ENCODE data around the gene PRODH2.

Gene PRODH2

DNA sequence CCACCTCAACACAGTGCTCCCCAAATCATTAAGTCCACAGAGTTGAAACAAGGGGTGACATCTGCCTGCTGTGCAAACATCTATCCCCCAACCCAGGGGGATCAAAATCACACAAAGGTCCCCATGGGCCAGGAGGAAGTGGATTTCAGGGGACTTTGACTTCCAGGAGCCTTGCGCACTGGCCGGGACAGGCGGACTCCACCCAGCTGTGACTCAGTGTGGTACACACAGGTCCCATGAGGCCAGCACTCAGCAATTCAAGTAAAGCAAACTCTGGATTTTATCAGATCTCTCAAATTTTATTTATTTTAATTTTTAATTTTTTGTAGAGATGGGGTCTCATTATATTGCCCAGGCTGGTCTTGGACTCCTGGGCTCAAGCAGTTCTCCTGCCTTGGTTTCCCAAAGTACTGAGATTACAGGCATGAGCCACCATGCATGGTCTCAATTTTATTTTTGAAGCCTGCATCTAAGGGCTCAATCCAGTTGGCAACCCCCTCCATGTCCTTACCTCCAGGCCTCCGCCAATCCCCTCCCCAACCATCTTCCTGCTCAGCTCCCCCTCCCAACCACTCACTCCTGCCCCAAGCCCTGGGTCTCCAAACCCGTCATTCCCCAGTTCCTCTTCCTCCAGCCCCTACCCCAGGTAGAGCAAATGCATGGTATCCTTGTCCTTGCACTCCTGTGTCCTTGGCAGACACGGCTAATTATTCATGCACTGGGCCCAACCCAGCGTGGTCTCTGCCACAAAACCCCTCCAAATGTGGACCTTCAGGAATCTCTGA is 19.1 kb downstream of the PRODH2 start:
- no peak for DNase-seq

DNA sequence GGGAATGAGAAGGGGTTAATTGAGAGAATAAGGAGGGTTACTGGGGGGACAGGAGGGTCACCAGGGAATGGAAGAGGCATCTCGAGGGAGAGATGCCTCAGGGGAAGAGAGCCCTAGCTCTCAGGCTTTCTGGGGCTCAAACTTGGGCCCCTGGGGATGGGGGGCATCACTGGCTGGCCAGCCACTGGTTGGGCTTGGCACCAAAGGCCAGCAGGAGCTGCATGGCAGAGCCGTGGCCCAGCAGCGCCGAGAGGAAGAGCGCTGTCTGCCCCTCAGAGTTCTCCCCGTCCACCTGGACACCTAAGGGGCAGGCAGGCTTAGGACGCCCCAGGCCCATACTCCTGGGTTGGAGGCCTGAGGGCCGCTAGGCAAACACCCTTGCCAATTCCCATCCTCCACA is 19.8 kb downstream of the PRODH2 start:
- DNase-seq = no peak

DNA sequence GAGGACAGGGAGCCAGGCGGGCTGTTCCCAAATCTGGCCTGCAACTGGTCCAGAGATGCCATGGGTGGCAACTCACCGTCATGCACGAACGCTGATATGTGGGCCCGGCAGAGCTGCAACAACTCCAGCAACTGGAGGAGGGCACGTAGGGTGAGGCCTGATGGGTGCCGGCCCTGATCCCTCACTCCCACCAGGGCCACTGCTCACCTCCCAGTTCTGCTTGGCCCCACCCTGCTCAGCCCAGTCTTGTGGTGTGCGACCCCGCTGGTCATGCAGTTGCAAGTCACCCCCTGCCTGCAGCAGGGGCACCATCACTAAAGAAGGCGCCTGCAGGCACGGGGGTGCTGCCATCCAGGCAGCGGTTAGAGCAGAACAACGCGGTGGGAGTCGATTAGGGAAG is 20.3 kb downstream of the PRODH2 start:
- no peak for DNase-seq

DNA sequence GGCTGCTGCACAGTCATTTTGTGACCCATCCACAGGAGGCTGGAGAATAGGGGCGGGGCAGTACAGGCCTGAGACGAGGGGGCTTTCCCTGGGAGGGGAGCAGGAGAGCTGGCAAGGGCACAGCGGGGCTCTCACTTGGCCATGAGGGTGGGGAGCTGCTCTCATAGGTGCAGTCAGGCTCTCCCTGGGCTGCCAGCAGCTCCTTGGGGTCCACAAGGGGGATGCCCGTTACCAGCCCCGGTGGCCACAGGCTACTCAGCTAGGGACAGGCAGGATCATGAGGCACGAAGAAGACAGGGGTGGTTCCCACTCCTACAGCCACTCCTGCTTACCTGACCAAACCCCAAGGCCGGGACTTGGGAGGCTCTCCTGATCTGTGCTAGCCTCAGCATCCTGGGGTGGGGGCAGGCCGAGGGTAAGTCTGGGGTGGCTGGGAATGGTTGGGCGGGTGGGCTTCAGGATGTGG is 20.8 kb downstream of the PRODH2 start:
- DNase-seq = no peak

DNA sequence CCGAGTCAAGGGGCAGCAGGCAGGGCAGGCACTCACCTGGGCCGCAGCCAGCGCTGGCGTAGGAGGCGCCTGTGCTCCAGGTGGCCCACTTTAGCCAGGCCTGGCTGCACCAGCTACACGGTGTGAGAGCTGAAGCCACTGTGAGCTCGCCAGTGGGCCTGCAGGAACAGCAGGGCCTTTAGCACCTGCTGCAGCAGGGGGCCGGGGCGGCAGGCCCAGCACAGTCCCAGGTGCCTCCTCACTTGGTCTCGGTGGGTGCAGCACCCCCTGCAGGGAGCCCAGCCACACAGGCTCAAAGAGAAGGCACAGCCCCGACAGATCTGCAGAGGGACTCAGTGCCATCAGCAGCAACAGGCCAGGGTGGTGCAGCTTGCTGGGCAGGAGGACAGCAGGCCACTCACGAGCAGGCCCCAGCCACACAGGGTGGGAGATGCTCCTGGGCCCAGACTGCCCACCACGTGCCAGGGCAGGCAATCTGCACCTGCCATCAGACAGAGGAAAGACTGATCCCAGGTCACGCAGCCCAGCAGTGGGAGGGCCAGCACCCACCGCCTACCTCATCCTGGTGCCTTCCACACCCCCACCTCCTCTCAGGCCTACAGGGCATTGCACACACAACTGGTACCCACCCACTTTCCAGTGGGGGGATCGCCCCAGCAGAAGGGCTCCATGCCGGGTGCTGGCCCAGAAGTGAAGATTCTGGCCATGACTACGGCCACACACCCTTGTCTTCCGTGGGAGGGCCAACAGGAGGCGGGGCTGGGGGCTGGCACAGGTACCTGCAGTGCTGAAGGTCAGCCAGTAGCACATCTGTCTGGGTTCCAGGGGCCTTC is 21.4 kb downstream of the PRODH2 start:
- DNase-seq = no peak

- no peak for DNase-seq
Observed at GRCh38 chr19:35789978-35790944, 22.4 kb downstream of the PRODH2 start.

GRCh38 chr19:35789195-35789977 is 23.3 kb downstream of the PRODH2 start:
- DNase-seq = no peak

GRCh38 chr19:35788205-35788960 is 24.3 kb downstream of the PRODH2 start:
- DNase-seq = no peak

- DNase-seq = no peak
Observed at GRCh38 chr19:35787227-35787799, 25.3 kb downstream of the PRODH2 start.

DNA sequence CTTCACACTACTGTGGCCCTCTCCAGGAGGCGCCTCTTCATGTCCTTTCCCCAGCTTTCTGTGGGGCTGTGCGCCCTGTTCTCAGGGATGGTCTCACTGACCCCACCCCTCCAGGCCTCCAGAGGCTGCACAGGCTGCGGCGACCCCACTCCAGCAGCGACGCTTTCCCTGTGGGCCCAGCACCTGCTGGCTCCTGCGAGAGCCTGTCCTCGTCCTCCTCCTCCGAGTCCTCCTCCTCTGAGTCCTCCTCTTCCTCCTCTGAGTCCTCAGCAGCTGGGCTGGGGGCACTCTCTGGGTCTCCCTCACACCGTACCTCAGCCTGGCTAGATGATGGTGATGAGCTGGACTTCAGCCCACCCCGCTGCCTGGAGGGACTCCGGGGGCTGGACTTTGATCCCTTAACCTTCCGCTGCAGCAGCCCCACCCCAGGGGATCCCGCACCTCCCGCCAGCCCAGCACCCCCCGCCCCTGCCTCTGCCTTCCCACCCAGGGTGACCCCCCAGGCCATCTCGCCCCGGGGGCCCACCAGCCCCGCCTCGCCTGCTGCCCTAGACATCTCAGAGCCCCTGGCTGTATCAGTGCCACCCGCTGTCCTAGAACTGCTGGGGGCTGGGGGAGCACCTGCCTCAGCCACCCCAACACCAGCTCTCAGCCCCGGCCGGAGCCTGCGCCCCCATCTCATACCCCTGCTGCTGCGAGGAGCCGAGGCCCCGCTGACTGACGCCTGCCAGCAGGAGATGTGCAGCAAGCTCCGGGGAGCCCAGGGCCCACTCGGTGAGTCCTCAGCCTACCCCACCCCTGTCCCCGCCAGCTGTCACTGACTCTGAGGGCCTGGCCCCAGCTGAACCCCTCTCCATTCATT is 26.1 kb downstream of the PRODH2 start:
- DNase-seq = no peak

DNA sequence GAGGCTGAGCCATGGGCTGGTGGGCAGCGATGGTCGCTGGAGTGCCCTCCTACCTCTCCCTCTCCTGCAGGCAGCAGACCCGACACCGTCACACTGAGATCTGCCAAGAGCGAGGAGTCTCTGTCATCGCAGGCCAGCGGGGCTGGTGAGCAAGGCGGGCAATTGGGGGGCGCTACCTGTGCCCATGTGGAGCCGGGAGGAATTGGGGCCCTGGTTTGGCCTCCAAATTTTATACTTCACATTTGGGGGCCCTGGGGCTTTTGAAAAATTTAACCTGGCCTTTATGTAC is 27.4 kb downstream of the PRODH2 start:
- no peak for DNase-seq

DNA sequence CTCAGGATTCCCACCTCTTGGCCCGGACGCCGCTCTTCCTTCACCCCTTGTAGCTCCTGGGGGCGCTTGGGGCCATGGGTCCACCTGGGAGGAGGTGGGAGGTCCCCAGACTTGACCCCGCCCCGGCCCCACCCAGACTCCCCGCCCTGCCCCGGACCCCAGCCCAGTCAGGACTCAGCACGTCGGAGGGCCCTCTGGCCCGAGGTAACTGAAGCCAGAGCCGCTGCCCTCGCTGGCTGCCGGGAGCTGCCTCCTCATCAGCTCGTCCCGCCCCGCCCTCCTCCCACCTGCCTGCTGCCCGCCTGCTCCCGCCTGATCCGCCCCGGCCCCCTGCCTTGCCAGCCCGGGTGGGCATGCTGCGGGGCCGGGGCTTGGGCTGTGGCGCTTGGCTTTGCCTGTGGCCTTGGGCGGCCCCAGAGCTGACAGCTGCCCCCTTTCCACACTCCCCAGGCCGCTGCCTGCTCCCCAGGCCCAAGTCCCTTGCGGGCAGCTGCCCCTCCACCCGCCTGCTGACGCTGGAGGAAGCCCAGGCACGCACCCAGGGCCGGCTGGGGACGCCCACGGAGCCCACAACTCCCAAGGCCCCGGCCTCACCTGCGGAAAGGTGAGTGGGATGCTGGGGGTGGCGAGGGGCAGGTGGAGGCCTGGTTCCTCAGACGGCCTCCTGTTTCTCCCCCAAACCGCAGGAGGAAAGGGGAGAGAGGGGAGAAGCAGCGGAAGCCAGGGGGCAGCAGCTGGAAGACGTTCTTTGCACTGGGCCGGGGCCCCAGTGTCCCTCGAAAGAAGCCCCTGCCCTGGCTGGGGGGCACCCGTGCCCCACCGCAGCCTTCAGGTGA is 27.9 kb downstream of the PRODH2 start:
- no peak for DNase-seq

DNA sequence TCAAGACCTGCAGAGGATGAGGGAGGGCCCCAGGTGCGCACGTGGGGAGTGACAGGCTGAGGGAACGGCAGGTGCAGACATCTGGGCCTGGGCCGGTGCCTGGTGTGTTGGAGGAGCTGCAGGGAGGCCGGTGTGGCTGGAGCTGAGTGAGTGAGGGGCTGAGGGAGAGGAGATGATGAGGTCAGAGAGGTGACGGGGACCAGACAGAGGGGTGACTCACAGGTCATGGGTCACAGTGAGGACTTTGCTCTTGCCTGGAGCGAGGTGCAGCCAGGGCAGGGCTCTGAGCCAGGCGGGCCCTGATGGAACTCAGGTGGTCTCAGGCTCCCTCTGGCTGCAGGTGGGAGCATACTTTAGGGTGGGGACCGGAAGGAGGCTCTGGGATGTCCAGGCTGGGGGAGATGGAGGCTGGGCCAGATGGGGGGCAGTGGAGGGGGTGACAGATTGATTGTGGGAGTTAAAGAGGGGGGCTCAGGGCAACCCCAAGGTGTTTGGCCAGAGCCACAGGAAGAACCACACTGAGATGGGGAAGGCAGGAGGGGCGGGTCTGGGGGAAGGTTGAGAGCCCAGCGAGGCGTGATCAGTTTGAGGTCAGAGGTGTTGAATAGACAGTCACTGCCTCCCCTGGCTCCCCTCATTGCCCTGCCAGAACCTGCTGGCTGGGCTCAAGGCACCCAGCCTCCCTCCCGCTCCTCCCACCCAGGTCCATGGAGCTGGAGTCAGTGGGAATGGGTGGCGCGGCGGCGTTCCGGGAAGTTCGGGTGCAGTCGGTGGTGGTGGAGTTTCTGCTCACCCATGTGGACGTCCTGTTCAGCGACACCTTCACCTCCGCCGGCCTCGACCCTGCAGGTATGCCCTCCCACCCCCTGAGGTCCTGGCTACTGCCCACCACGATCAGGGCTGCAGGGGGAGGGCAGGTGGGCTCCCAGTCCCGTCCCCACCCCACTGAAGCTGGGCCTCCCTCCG is 28.9 kb downstream of the PRODH2 start:
- DNase-seq = no peak

DNA sequence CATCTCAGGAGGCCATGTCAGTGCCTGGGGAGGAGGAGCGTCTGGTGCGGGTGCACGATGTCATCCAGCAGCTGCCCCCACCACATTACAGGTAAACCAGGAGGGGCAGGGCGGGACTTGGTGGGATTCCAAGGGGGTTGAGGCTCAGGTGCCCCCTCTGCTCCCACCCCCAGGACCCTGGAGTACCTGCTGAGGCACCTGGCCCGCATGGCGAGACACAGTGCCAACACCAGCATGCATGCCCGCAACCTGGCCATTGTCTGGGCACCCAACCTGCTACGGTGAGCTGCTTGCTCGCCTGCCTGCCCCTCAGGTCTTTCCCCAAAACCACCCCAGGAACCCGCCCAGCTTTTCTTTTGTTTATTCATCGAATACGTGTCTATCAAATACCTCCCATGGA is 30.1 kb downstream of the PRODH2 start:
- no peak for DNase-seq

GRCh38 chr19:35781650-35782049 is 31.0 kb downstream of the PRODH2 start:
- DNase-seq = no peak

DNA sequence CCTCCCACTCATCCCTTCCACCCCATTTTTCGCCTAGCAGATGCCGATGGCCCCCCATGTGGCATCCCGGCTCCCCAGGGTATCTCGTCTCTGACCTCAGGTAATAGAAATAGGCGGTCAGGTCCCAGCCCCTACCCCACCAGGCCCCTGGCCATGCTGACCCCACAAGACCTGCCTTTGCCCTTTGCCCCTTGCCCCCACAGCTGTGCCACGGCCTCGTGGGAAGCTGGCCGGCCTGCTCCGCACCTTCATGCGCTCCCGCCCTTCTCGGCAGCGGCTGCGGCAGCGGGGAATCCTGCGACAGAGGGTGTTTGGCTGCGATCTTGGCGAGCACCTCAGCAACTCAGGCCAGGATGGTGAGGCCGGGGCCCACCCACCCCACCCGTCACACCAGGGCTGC is 31.9 kb downstream of the PRODH2 start:
- no peak for DNase-seq

GRCh38 chr19:35780058-35780457 is 32.6 kb downstream of the PRODH2 start:
- DNase-seq = no peak

DNA sequence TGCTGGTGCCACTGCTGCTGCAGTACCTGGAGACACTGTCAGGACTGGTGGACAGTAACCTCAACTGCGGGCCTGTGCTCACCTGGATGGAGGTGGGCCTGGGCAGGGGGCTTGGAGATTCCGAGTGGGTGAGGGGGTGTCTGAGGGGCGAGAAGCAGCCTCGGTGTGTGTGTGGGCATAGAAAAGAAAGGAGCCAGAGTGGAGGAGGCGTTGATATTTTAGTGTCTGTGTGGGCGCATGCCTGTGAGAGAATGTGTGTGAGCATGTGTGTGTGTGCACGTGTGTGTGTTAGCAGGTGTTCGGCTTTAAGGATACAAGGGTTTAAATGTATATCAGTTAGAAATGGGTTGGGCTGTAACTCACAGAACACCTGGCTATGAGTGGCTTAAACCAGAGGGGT is 33.6 kb downstream of the PRODH2 start:
- no peak for DNase-seq

All from NCI-H2171 (cell line).